Right renal pelvis (tissue), 4 donors: ENCODE results near the gene SLC35G3. TPM values are rescaled to one million over a fixed set of nuclear protein-coding genes. Genes with fewer than 3 reads are reported as not detected.

Source experiments
- polyA plus RNA-seq, 4 donors: library from polyadenylated mRNA; unstranded; fragments of 120-200 nt; gene quantifications; one replicate each; pipeline ENCODE4 v1.2.1, GENCODE V29; 2013; ENCODE audit not compliant: insufficient read length in 4 of 4

SLC35G3 gene
- polyA plus RNA-seq, 4 donors, result 0.09 TPM; not detected in 3

Other genes starting within 250 kb of the SLC35G3 start
- gene CCT6B, start 232.9 kb downstream of the SLC35G3 start, polyA plus RNA-seq, result 1 to 10 TPM; 4.6 to 4.9 (median 4.6) TPM
- gene ZNF830, start 232.9 kb downstream of the SLC35G3 start, polyA plus RNA-seq, result 10 to 100 TPM; 25.1 to 26.6 (median 26.1) TPM
- 10 to 100 TPM; 32.9 to 37.9 (median 34.3) TPM for gene LIG3, start 213.9 kb downstream of the SLC35G3 start, polyA plus RNA-seq
- 10 to 100 TPM; 20.8 to 26.1 (median 23.2) TPM for gene RFFL, start 130.7 kb downstream of the SLC35G3 start, polyA plus RNA-seq
- gene RAD51D, start 74.5 kb downstream of the SLC35G3 start, polyA plus RNA-seq, result 10 to 100 TPM; 10.9 to 12.9 (median 11.3) TPM
- gene FNDC8, start 72.8 kb downstream of the SLC35G3 start, polyA plus RNA-seq, result under 1 TPM in 2 of 4 donors, not detected in 2; 0.17 to 0.30 TPM
- gene NLE1, start 52.1 kb downstream of the SLC35G3 start, polyA plus RNA-seq, result 10 to 100 TPM; 15.8 to 20.8 (median 18.8) TPM
- gene UNC45B, start 46.6 kb downstream of the SLC35G3 start, polyA plus RNA-seq, result under 1 TPM; 0.10 to 0.26 (median 0.16) TPM
- gene SLFN5, start 48.7 kb upstream of the SLC35G3 start, polyA plus RNA-seq, result 10 to 100 TPM; 11.5 to 17.6 (median 15.3) TPM
- 10 to 100 TPM; 10.7 to 15.0 (median 13.0) TPM for gene SLFN11, start 179.2 kb upstream of the SLC35G3 start, polyA plus RNA-seq
- 10 to 100 TPM; 14.2 to 22.8 (median 19.0) TPM for gene SLFN12, start 238.1 kb upstream of the SLC35G3 start, polyA plus RNA-seq